K562 (cell line): Measurements from ENCODE around the gene ATRNL1. TPM values are rescaled to one million over a fixed set of nuclear protein-coding genes. Genes with fewer than 3 reads are reported as not detected.
"Not testable (repeated sequence)": the region's sequence is repeated elsewhere in the genome, so short reads cannot be mapped to it uniquely, and the experiment has no call there.

Experiments used
- ATAC-seq: fragments of 200-7000 bp; cut with Tn5 transposase; 3 replicates; pipeline ENCODE4 v1.9.1; 2020; ENCODE audit warnings: moderate library complexity
- BruUV-seq: library from RNA; stranded (reverse); fragments of 400-500 nt; replicated peaks from 2 replicates; lab custom pipeline; 2021; lab: Mats Ljungman, UMichigan
- CTCF ChIA-PET: fragments of 300-600 bp; formaldehyde crosslinking; extraction: SDS; loops from one replicate; lab custom pipeline; 2021; ENCODE audit warnings: low intra/inter-chr PET ratio; lab: Yijun Ruan, JAX
- POLR2A ChIA-PET: fragments of 300-600, 350-650 bp; sonication (Branson Sonifier 250); formaldehyde crosslinking; extraction: SDS; loops from one replicate; lab custom pipeline; 2021; ENCODE audit warnings: antibody characterized with exemption, inconsistent platforms; lab: Yijun Ruan, JAX
- DNase-seq, 4 experiments: peaks; one replicate each; pipeline versions ENCODE4 v3.0.0 to v3.0.0-alpha.2; 2011 to 2018; ENCODE audit warnings: low spot score in 3 of 4, mixed read lengths in 3 of 4; ENCODE audit errors: extremely low read depth in 1 of 4
- FAIRE-seq: peaks from 2 replicates; lab custom pipeline; 2011; peaks lifted over from hg19 to GRCh38; lab: Jason Lieb, UNC
- H2AFZ ChIP-seq: 2 replicates; pipeline ENCODE4 v1.6.0; 2011; ENCODE audit warnings: low read depth, low read length, control low read depth, inconsistent platforms
- H3K27ac ChIP-seq: fragments of 200-600 bp; 3 replicates; pipeline ENCODE4 v1.8.0; 2011; ENCODE audit warnings: low read depth, mild to moderate bottlenecking, control low read depth, inconsistent platforms, low read length, moderate library complexity, mixed read lengths; ENCODE audit errors: extremely low read depth
- H3K27me3 ChIP-seq, 2 experiments: fragments of 300-600 bp in 1 of 2; 2 replicates in 1 of 2; 3 replicates in 1 of 2; pipeline versions ENCODE4 v1.6.0 to v1.8.0; 2011; ENCODE audit warnings: inconsistent platforms in 2 of 2, low read length in 2 of 2, mild to moderate bottlenecking in 1 of 2, mixed read lengths in 1 of 2, moderate library complexity in 1 of 2; ENCODE audit not compliant: control insufficient read depth in 2 of 2, insufficient read depth in 2 of 2
- H3K36me3 ChIP-seq: fragments of 300-600 bp; 3 replicates; pipeline ENCODE4 v1.8.0; 2011; ENCODE audit warnings: mild to moderate bottlenecking, low read length, inconsistent platforms; ENCODE audit not compliant: control insufficient read depth, insufficient read depth
- H3K4me1 ChIP-seq, 2 experiments: fragments of 200-600 bp in 1 of 2; replicated peaks in 1 of 2; 2 replicates in 1 of 2; 3 replicates in 1 of 2; pipeline versions ENCODE4 v1.5.1 to v1.8.0; 2011; ENCODE audit warnings: inconsistent platforms in 2 of 2, low read length in 2 of 2, mild to moderate bottlenecking in 1 of 2, mixed read lengths in 1 of 2, moderate library complexity in 1 of 2; ENCODE audit not compliant: control insufficient read depth in 2 of 2, insufficient read depth in 2 of 2
- H3K4me2 ChIP-seq: 2 replicates; pipeline ENCODE4 v1.6.1; 2011; ENCODE audit warnings: low read length, control low read depth, inconsistent platforms, mixed read lengths; ENCODE audit not compliant: insufficient read depth
- H3K4me3 ChIP-seq: fragments of 200-600 bp; sonication (generic), shearing (Covaris generic); 2 replicates; pipeline ENCODE4 v1.5.1; 2016; ENCODE audit warnings: control low read depth, inconsistent platforms
- H3K79me2 ChIP-seq: fragments of 200-600 bp; 3 replicates; pipeline ENCODE4 v1.8.0; 2011; ENCODE audit warnings: low read length, inconsistent platforms; ENCODE audit not compliant: control insufficient read depth, insufficient read depth
- H3K9ac ChIP-seq, 2 experiments: 2 replicates each; pipeline versions ENCODE4 v1.6.0 to v1.6.1; 2011; ENCODE audit warnings: low read depth in 2 of 2, low read length in 2 of 2, control low read depth in 1 of 2, inconsistent platforms in 1 of 2, mild to moderate bottlenecking in 1 of 2, mixed read lengths in 1 of 2; ENCODE audit not compliant: insufficient read depth in 1 of 2
- H3K9me1 ChIP-seq: one replicate; pipeline ENCODE4 v1.6.0; 2011; ENCODE audit warnings: inconsistent platforms, mild to moderate bottlenecking, low read length, moderate library complexity; ENCODE audit not compliant: control insufficient read depth, insufficient read depth
- H3K9me3 ChIP-seq: replicated peaks from 2 replicates; pipeline ENCODE4 v1.5.1; 2011; ENCODE audit warnings: low read depth, low read length, inconsistent platforms; ENCODE audit not compliant: control insufficient read depth, insufficient read depth
- H4K20me1 ChIP-seq: replicated peaks from 2 replicates; pipeline ENCODE4 v1.6.1; 2011; ENCODE audit warnings: low read length, inconsistent platforms, mixed read lengths; ENCODE audit not compliant: control insufficient read depth, insufficient read depth
- CBX3 ChIP-seq, 2 experiments: IDR thresholded peaks; 1 replicate in 1 of 2; 2 replicates in 1 of 2; pipeline ENCODE4 v1.6.1; 2012; ENCODE audit warnings: inconsistent platforms in 2 of 2, low read length in 2 of 2, borderline replicate concordance in 1 of 2, control low read depth in 1 of 2
- HDAC3 ChIP-seq: fragments of 450-650 bp; IDR thresholded peaks from 2 replicates; pipeline ENCODE4 v1.6.1; 2018; ENCODE audit warnings: borderline replicate concordance, mild to moderate bottlenecking, moderate library complexity; ENCODE audit not compliant: partially characterized antibody
- HMG20B ChIP-seq: fragments of 250-450 bp; sonication (Bioruptor Pico); IDR thresholded peaks from 2 replicates; pipeline ENCODE4 v1.5.0; 2021; ENCODE audit warnings: mild to moderate bottlenecking
- WGBS: fragments of 100-300 bp; shearing (Covaris generic); methylation state at CpG from one replicate; pipeline ENCODE4 v1.1.6; 2016; ENCODE audit warnings: low coverage, mixed read lengths; ENCODE audit not compliant: insufficient coverage; ENCODE audit errors: missing lambda C conversion rate; 5-methylcytosine and 5-hydroxymethylcytosine counted together
- in situ Hi-C: fragments of 300-500 bp; cut with MboI; formaldehyde crosslinking; loops from 4 replicates; pipeline ENCODE4 v1.15.0; 2018; ENCODE audit warnings: inconsistent platforms, mixed read lengths
- intact Hi-C: fragments of 100-400 bp; cut with micrococcal nuclease; formaldehyde crosslinking; loops from 2 replicates; pipeline ENCODE4 v1.14.2; 2022
- polyA plus RNA-seq, 8 experiments: library from polyadenylated mRNA; depleted of rRNA in 4 of 8; stranded (reverse) in 5 of 8; unstranded in 3 of 8; fragments of >200 nt; fragmentation: Nextera tagmentation in 2 of 8; fragmentation: Illumina TruSeq in 1 of 8; extraction: Ambion mirVana in 2 of 8; extraction: Trizol in 1 of 8; gene quantifications; 2 replicates each; pipeline versions ENCODE4 v1.2.1 to v1.2.3, GENCODE V29; 2011 to 2014; ENCODE audit warnings: inconsistent platforms in 1 of 8, missing spikeins in 1 of 8
- total RNA-seq, 7 experiments: library from RNA; depleted of rRNA in 6 of 7; stranded (reverse); fragments of >200 nt in 6 of 7; fragmentation: Illumina TruSeq in 2 of 7; extraction: Trizol in 2 of 7; gene quantifications; 2 replicates each; pipeline versions ENCODE4 v1.2.1 to v1.2.3, GENCODE V29; 2011 to 2021; ENCODE audit warnings: low replicate concordance in 1 of 7

ATRNL1 gene
- total and polyA plus RNA-seq, 9 of the 15 experiments (the other 6 are each of a cell fraction or from before 2014, with no cell fraction given): 0.18 TPM; not detected in 8

GRCh38 chr10:115402699-115403098 is 309.5 kb downstream of the ATRNL1 start:
- Histone ChIP-seq H3K79me2 (no peaks in the 10 kb centered on the region), H3K27me3 (no peaks in the 10 kb centered on the region), H3K4me1 (no peaks in the 10 kb centered on the region), H3K4me2 (no peak overlapping the region), H3K9me3 (no peaks in the 10 kb centered on the region), H3K36me3 (no peaks in the 10 kb centered on the region), H3K27ac (no peak overlapping the region), H2AFZ (no peak overlapping the region), H4K20me1 (no peaks in the 10 kb centered on the region), H3K9me1 (no peaks in the 10 kb centered on the region), H3K9ac (no peak overlapping the region), H3K4me3 (no peak overlapping the region)
- FAIRE-seq (no peak), DNase-seq (no peak), ATAC-seq (no peak)
- no peak for TF ChIP-seq CBX3 (IDR thresholded peaks at IDR 0.05; ENCODE audit: borderline replicate concordance in 1 of 2, low read length in 2 of 2)
- no peak for TF ChIP-seq HDAC3
- TF ChIP-seq HMG20B (CRISPR knock-in tag): no peak
- ChIA-PET CTCF (no interaction called here), POLR2A (no interaction called here)
- no TSS peak for BruUV-seq
- intact Hi-C loops (no loop called here), in situ Hi-C loops (no loop called here)
- 0% methylated on average over 1 of the region's 1 CpG for WGBS

GRCh38 chr10:115405838-115406237 is 312.7 kb downstream of the ATRNL1 start:
- H3K79me2 ChIP-seq, H3K4me3 ChIP-seq, H3K4me1 ChIP-seq, ATAC-seq, H3K4me2 ChIP-seq, H4K20me1 ChIP-seq, H3K9ac ChIP-seq, BruUV-seq, H3K9me1 ChIP-seq, in situ Hi-C loops, H3K27me3 ChIP-seq, FAIRE-seq, DNase-seq, CTCF ChIA-PET, H3K27ac ChIP-seq, POLR2A ChIA-PET, H3K9me3 ChIP-seq, H2AFZ ChIP-seq, intact Hi-C loops, H3K36me3 ChIP-seq: not testable (repeated sequence)
- 0% methylated on average over 1 of the region's 3 CpGs for WGBS
